HEK293 (cell line): ENCODE results near the gene CD244.

Experiments used
- CTCF ChIA-PET: fragments of 350-600 bp; formaldehyde crosslinking; extraction: SDS; loops from one replicate; lab custom pipeline; 2021; ENCODE audit warnings: antibody characterized with exemption; lab: Yijun Ruan, JAX
- POLR2A ChIA-PET: fragments of 300-600 bp; formaldehyde crosslinking; extraction: SDS; loops from one replicate; lab custom pipeline; 2020; ENCODE audit warnings: antibody characterized with exemption, inconsistent platforms; lab: Yijun Ruan, JAX
- H3K27ac ChIP-seq: fragments of 200-500 bp; sonication (Bioruptor generic); 2 replicates; pipeline ENCODE4 v1.5.1; 2014; ENCODE audit warnings: low read depth, low read length, control low read depth, inconsistent platforms; ENCODE audit errors: extremely low read depth
- H3K36me3 ChIP-seq, 2 experiments: fragments of 200-500 bp in 1 of 2; sonication (Bioruptor generic) in 1 of 2; 1 replicate in 1 of 2; 2 replicates in 1 of 2; pipeline ENCODE4 v1.5.1; 2014 to 2017; ENCODE audit warnings: inconsistent platforms in 2 of 2, low read length in 2 of 2; ENCODE audit not compliant: control insufficient read depth in 2 of 2, insufficient read depth in 1 of 2
- H3K4me1 ChIP-seq: fragments of 200-500 bp; sonication (Bioruptor generic); 2 replicates; pipeline ENCODE4 v1.5.1; 2014; ENCODE audit warnings: mild to moderate bottlenecking, low read length, inconsistent platforms; ENCODE audit not compliant: control insufficient read depth, insufficient read depth
- H3K4me3 ChIP-seq: 2 replicates; pipeline ENCODE4 v1.5.1; 2011; ENCODE audit warnings: low read depth, mild to moderate bottlenecking, control low read depth, low read length, moderate library complexity
- H3K9me3 ChIP-seq: fragments of 200-500 bp; sonication (Bioruptor generic); 2 replicates; pipeline ENCODE4 v1.5.1; 2014; ENCODE audit warnings: low read depth, low read length, inconsistent platforms; ENCODE audit not compliant: control insufficient read depth, insufficient read depth
- ELK4 ChIP-seq: IDR thresholded peaks from 2 replicates; pipeline ENCODE4 v1.6.1; 2011; ENCODE audit warnings: mild to moderate bottlenecking, low read depth, low read length, borderline replicate concordance
- KLF16 ChIP-seq: fragments of 450-650 bp; formaldehyde crosslinking; IDR thresholded peaks from 2 replicates; pipeline ENCODE4 v1.5.1; 2017; ENCODE audit warnings: missing biosample characterization, missing genetic modification characterization
- KLF7 ChIP-seq: fragments of 450-650 bp; formaldehyde crosslinking; IDR thresholded peaks from 2 replicates; pipeline ENCODE4 v1.5.1; 2016; ENCODE audit warnings: missing biosample characterization, missing genetic modification characterization, borderline replicate concordance
- PATZ1 ChIP-seq: fragments of 450-650 bp; formaldehyde crosslinking; IDR thresholded peaks from 2 replicates; pipeline ENCODE4 v1.5.1; 2016; ENCODE audit warnings: missing biosample characterization, missing genetic modification characterization
- PRDM6 ChIP-seq: fragments of 450-650 bp; formaldehyde crosslinking; IDR thresholded peaks from 2 replicates; pipeline ENCODE4 v1.5.1; 2017; ENCODE audit warnings: missing biosample characterization, missing genetic modification characterization
- REST ChIP-seq: fragments of 450-650 bp; formaldehyde crosslinking; IDR thresholded peaks from 2 replicates; pipeline ENCODE4 v1.5.1; 2016; ENCODE audit warnings: missing biosample characterization, missing genetic modification characterization
- SETDB1 ChIP-seq: IDR thresholded peaks from one replicate; pipeline ENCODE4 v1.6.1; 2017; ENCODE audit warnings: mild to moderate bottlenecking, low read length, moderate library complexity, mixed read lengths; ENCODE audit not compliant: insufficient read length
- ZBTB11 ChIP-seq: fragments of 450-650 bp; formaldehyde crosslinking; conservative IDR thresholded peaks from 2 replicates; pipeline ENCODE4 v1.5.1; 2016; ENCODE audit warnings: low read depth, missing biosample characterization, missing genetic modification characterization
- ZBTB21 ChIP-seq: fragments of 450-650 bp; formaldehyde crosslinking; IDR thresholded peaks from 2 replicates; pipeline ENCODE4 v1.5.1; 2017; ENCODE audit warnings: missing biosample characterization, missing genetic modification characterization
- ZBTB8A ChIP-seq: fragments of 450-650 bp; formaldehyde crosslinking; IDR thresholded peaks from 2 replicates; pipeline ENCODE4 v1.5.1; 2016; ENCODE audit warnings: missing biosample characterization, missing genetic modification characterization
- ZNF140 ChIP-seq: fragments of 450-650 bp; formaldehyde crosslinking; IDR thresholded peaks from 2 replicates; pipeline ENCODE4 v1.5.1; 2016; ENCODE audit warnings: missing biosample characterization, missing genetic modification characterization
- ZNF175 ChIP-seq: fragments of 450-650 bp; formaldehyde crosslinking; IDR thresholded peaks from 2 replicates; pipeline ENCODE4 v1.5.1; 2016; ENCODE audit warnings: missing biosample characterization, missing genetic modification characterization
- ZNF202 ChIP-seq: fragments of 450-650 bp; formaldehyde crosslinking; IDR thresholded peaks from 2 replicates; pipeline ENCODE4 v1.5.1; 2016; ENCODE audit warnings: missing biosample characterization, missing genetic modification characterization, borderline replicate concordance
- ZNF239 ChIP-seq: fragments of 450-650 bp; formaldehyde crosslinking; IDR thresholded peaks from 2 replicates; pipeline ENCODE4 v1.5.1; 2016; ENCODE audit warnings: missing biosample characterization, missing genetic modification characterization
- ZNF24 ChIP-seq: fragments of 450-650 bp; formaldehyde crosslinking; IDR thresholded peaks from 2 replicates; pipeline ENCODE4 v1.5.1; 2016; ENCODE audit warnings: missing biosample characterization, missing genetic modification characterization
- ZNF280C ChIP-seq: fragments of 450-650 bp; formaldehyde crosslinking; IDR thresholded peaks from 2 replicates; pipeline ENCODE4 v1.5.1; 2016; ENCODE audit warnings: missing biosample characterization, missing genetic modification characterization
- ZNF473 ChIP-seq: fragments of 450-650 bp; formaldehyde crosslinking; IDR thresholded peaks from 2 replicates; pipeline ENCODE4 v1.5.1; 2017; ENCODE audit warnings: missing biosample characterization, missing genetic modification characterization
- ZNF843 ChIP-seq: fragments of 450-650 bp; formaldehyde crosslinking; IDR thresholded peaks from 2 replicates; pipeline ENCODE4 v1.5.1; 2016; ENCODE audit warnings: missing biosample characterization, missing genetic modification characterization
- ZSCAN5A ChIP-seq: fragments of 450-650 bp; formaldehyde crosslinking; IDR thresholded peaks from 2 replicates; pipeline ENCODE4 v1.5.1; 2016; ENCODE audit warnings: missing biosample characterization, missing genetic modification characterization

CD244 gene

GRCh38 chr1:160798439-160798838 lies 64.2 kb downstream of the CD244 start:
- POLR2A ChIA-PET, result no interaction called here
- Histone ChIP-seq H3K9me3 (no peaks in the 10 kb centered on the region), H3K4me3 (no peak overlapping the region), H3K4me1 (no peaks in the 10 kb centered on the region)
- CTCF ChIA-PET, result interaction anchor here (0.6 to 2.4 kb wide), 5 partner anchors 14 to 78 kb away, joined by 3 to 12 read pairs (median 4); no protein-coding TSS in a partner anchor
- no peak for TF ChIP-seq ZNF202
- TF ChIP-seq, all 188 proteins: peak for 0
- Histone ChIP-seq H3K27ac (no peak overlapping the region), H3K36me3 (no peaks in the 10 kb centered on the region)

- H3K9me3 ChIP-seq, result no peaks in the 10 kb centered on the region
- no peak overlapping the region for H3K27ac ChIP-seq
- H3K4me1 ChIP-seq, result no peaks in the 10 kb centered on the region
- H3K36me3 ChIP-seq, result no peaks in the 10 kb centered on the region
- POLR2A ChIA-PET, result no interaction called here
- no peak overlapping the region for H3K4me3 ChIP-seq
- CTCF ChIA-PET, result interaction anchor here (1.4 to 2.4 kb wide), 2 partner anchors 17 to 32 kb away, joined by 4 to 12 read pairs; no protein-coding TSS in a partner anchor
- no peak for TF ChIP-seq ZBTB8A (tag by site-specific recombination)
- TF ChIP-seq ELK4, result no peak
- TF ChIP-seq PATZ1 (tag by site-specific recombination), result no peak
- no peak for TF ChIP-seq ZNF239 (tag by site-specific recombination)
- no peak for TF ChIP-seq ZNF140
- TF ChIP-seq ZNF175 (tag by site-specific recombination), result no peak
- TF ChIP-seq ZNF843 (tag by site-specific recombination), result no peak
- no peak for TF ChIP-seq ZBTB21 (tag by site-specific recombination)
- no peak for TF ChIP-seq SETDB1
- no peak for TF ChIP-seq ZSCAN5A (tag by site-specific recombination)
- no peak for TF ChIP-seq REST (tag by site-specific recombination)
- TF ChIP-seq KLF16 (tag by site-specific recombination), result no peak
- TF ChIP-seq ZNF280C (tag by site-specific recombination), result no peak
- TF ChIP-seq ZNF24 (tag by site-specific recombination), result no peak
- no peak for TF ChIP-seq ZNF473
- no peak for TF ChIP-seq KLF7 (tag by site-specific recombination)
- TF ChIP-seq ZBTB11 (tag by site-specific recombination), result no peak
- TF ChIP-seq PRDM6 (tag by site-specific recombination), result no peak
These were observed 64.8 kb downstream of the CD244 start for GRCh38 chr1:160797861-160798273.
